GDM1 (cell line): ENCODE measurements around the gene FAM131C.

Source experiments
- DNase-seq: peaks from one replicate; lab custom pipeline; 2025; lab: John Stamatoyannopoulos, UW

The FAM131C gene

GRCh38 chr1:16099412-16099811 lies 26.0 kb upstream of the FAM131C start:
- no peak for DNase-seq

- DNase-seq = no peak
These were observed 22.0 kb upstream of the FAM131C start for GRCh38 chr1:16095447-16095846.

DNA sequence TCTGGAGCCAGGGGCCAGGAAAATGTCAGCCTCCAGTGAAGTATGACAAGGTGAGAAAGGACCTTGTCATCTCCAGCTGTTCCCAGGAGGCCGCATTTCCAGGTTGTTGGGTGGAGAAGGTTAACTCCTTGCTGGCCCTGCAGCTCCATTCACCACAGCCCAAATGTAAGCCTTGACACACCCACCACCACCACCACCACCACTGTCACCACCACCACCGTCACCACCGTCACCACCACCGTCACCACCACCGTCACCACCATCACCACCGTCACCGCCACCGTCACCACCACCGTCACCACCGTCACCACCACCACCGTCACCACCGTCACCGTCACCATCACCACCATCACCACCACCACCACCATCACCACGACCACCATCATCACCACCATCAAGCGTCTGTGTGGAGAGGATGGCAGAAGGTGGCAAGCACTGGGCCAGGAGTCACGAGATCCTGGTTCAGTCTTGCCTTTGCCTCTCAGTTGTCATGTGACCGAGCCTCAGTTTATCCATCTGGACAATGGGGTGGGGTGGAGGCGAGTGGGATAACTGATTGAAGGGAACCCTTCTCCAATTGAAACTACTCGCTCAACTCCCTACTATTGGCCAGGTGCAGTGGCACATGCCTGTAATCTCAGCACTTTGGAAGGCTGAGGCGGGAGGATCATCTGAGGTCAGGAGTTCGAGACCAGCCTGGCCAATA lies 21.2 kb upstream of the FAM131C start:
- DNase-seq = no peak

GRCh38 chr1:16093611-16094010 lies 20.2 kb upstream of the FAM131C start:
- no peak for DNase-seq

GRCh38 chr1:16092923-16093511 lies 19.6 kb upstream of the FAM131C start:
- no peak for DNase-seq

DNA sequence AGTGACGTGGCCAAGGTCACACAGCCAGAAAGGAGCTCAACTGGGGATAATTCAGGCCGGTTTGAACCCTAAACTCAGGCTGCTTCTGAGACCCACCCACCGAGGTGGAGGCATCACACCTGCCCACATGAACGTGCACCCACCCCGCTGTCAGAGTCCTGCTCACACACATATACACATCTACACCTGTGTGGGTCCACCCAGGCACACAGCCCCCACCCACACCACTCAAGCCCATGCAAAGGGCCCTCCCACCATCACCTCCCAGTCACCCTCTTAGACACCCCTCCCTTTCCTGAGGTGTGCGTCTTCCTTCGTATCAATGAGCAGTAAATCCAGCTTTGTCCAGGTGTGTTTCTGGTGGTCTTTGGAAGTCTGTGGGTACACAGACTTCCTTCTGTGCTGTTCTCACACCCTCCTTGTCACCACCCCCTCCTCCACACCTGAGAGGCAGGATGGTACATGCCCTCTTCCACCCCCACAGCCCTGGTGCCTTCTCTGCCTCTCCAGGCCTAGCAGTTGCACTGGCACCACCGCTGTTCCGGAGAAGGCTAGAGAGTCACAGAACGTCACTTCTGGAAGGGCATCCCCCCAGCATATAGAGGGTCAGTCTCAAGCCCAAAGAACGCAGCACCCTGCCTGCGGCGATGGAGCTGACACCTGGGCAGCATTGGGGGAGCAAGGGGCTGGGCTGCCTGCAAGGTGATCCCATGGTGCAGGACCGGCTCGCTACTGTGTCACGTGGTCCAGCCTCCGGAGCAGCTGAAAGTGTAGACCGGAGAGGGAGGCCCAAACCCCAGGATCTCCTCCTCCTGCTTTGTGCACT lies 18.9 kb upstream of the FAM131C start:
- no peak for DNase-seq

DNA sequence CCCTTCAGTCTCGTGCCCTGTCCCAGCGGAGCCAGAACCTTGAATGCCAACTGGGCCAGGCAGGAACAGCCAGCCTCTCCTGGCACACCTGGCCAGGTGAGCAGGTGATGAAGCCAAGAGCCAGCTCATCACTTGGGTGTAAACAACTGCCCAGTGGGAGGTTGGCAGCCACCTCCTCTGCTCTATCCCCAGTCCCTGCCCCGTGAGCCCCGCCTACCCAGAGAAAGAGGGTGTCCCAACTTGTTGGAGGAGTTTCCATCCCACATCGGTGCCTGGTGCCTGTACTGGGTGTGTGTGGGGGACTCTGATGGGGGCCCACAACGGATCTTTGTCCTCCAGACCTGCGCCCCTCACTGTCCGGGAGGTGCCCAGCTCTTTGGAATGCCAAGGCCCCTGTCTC lies 17.8 kb upstream of the FAM131C start:
- DNase-seq = no peak

- no peak for DNase-seq
These were observed 16.8 kb upstream of the FAM131C start for GRCh38 chr1:16090076-16090826.

GRCh38 chr1:16088996-16089395 lies 15.5 kb upstream of the FAM131C start:
- DNase-seq = no peak

- no peak for DNase-seq
These were observed 15.0 kb upstream of the FAM131C start for GRCh38 chr1:16088351-16088911.

DNA sequence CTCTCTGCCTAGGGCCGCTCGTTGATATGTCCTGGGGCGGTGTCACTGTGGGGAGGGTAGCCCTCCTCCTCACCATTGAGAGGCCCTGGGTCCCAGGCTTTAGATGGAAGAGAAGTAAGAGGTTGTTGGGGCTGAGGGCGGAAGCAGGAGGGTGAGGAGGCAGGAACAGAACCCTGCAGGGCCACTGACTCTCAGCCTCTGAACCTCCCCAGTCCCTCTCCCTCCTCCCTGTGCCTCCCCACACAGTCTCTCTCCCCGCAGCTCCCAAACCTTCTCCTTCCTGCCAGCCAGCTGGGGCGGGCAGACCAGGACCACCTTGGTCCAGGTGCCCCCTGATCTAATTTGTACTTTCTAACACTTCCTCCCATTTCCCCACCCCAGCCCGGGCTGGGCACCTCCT lies 14.3 kb upstream of the FAM131C start:
- no peak for DNase-seq

DNA sequence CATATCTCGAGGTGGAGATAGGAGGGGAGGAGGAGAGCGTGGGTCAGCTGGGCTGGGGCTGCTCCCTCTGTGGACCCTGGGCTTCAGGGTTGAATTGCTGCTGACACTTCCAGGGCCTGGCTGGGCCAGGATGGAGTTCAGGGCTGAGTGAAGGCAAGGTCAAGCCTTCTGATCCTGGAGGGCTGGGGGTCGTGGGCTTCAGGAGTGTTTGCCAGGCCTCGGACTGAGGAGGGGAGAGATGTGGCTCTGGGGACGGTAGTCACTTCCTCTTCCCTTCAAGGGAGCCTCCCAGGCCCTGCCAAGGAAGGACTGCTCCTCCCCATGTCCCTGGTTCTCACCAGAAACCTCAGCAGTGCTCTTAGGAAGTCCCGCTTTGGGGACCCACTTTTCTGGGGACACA lies 12.1 kb upstream of the FAM131C start:
- DNase-seq = peak; percentile 12

- DNase-seq = no peak
These were observed 10.0 kb upstream of the FAM131C start for GRCh38 chr1:16083486-16083885.

DNA sequence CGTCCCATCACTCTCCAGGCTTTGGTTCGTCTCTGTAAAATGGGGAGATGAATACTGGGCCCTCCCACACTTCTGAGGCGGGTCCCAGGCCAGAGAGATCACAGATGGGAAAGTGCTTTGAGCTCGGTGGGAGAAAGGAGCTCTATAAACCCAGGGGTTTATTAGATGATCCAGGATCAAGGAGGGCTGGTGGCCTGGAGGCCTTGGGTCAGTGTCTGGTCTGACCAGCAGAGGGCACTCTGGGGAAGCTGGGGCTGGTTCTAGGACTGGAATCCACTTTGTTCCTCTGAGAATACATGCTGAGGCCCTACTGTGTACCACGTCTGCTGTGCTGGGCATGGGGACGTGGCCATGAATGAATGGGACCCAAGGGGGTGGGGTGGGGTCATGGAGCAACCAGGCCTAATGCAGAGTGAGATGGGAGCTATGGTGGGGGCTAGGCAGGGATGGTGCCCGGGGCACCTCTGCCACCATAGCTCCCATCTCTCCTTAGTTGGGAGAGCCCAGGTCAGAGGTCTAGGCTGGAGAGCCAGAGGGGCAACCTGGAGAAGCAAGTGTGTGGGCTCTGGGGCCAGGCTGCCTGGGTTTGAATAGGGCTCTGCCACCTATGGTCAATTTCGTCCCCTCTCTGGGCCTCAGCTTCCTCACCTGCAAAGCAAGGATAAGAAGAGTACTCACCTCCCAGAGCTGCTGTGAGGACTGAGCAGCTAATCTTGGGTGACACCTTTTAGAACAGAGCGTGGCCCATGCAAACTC lies 9.0 kb upstream of the FAM131C start:
- peak; percentile 52 for DNase-seq

DNA sequence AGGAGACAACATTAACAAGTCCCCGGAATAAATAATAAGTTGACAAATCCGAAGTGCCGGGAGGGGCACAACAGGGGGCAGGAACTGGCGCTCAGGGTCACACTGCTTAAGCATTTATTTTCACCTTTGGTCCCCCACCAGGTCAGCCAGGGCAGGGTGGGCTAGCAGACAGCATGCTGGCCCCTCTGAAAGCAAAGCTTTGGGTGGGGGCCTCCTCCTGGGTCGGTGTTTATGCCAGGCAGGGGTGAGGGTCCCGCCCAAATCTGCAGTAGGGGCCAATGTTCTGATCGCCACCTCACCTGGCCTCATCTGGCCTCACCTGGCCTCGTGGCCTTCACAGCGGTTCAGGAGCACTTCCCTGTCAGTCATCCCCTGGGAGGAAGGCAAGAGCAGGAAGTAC lies 8.2 kb upstream of the FAM131C start:
- DNase-seq = no peak

DNA sequence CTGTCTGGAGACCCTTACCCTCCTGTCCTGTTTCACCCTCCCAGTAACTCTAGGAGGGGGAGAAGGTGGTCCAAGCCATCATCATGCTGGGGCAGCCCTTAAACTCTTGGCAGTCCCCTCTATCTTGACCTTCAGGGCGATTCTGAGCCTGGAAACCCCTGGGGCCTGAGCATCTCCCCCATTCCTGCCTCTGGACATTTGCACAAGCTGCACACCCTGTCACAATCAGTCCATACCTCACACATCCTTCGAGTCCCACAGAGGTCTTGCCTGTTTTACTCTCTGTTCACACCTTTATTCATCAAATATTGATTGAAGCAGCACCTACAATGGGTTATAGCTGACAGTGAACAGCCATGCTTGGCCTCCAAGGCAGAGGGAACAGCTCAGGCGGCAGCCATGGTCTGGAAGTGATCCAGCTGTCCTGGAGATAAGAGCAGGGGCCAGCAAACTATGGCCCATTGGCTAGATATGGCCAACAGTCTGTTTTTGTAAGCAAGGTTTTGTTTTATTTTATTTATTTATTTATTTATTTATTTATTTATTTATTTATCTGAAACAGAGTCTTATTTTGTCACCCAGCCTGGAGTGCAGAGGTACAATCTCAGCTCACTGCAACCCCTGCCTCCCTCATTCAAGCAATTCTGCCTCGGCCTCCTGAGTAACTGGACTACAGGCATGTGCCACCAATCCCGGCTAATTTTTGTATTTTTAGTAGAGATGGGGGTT lies 7.1 kb upstream of the FAM131C start:
- no peak for DNase-seq

DNA sequence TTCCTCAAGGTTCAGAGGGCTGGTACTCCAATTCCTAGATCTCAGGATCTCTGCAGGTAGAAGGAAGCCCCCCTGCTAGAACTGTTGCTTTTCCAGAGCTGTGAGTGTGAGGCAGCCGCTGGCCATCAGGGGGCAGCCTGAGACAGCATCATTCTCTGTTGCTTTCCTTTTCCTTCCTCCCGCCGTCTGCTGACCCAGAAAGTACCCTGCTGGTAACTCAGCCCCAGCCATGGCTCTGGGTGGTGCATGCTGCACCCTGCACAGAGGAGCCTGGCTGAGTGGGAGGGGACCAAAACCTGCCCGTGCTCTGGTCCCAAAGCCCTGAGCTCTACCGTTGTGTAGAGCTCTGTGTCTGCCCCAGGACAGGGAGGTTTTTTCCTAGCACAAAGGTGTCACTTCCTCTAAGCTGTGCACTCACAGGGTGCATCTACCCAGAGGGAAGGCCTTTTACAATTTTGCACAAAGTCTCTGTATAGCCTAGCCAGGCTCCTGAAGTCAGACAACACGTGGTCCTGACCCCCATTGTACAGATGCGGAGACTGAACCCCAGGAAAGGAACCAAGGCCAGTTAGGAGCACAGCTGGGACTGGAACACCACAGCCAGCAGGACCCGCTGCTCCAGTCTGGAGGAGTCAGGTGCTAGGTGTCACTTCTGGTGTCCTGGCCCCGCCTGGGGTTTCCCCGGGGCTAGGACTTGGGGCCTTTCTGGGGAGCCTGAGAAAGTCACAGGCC lies 5.6 kb upstream of the FAM131C start:
- DNase-seq = peak; percentile 45

DNA sequence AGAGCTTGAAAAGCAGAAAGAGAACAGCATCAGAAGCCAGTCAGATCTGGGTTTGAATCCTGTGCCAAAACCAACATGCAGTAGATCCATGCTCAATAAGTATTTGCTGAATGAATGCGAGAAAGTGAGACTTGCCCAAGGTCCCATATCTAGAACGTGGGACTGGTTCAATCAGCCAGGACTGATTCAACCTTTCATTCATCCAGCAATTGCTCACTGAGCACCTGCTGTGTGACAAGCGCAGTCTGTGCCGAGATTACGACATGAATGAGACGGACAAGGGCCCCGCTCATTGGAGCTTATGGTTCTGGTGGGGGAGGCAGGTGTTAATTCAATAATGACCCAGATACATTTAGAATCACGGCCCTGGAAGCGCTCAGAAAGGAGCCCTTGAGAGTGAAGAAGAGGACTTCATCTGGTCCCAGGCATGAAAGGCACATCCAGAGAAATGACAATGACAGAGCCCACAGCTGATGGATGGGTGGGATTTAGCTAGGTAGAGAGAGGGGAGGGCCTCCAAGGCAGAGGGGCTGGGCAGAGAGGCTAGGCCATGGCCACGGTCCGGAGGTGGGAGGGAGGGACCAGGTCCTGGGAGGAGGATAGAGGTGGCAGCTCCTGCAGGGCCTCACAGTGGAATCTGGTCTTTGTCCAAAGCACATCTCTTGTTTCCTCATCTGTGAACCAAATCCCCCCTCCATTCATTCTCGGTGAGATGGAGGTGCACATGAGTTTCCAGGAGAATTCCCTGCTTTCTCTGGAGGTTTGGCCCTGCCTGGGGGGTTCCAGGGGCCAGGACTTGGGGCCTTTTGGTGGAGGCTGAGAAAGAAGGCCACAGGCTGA lies 4.2 kb upstream of the FAM131C start:
- DNase-seq = no peak

DNA sequence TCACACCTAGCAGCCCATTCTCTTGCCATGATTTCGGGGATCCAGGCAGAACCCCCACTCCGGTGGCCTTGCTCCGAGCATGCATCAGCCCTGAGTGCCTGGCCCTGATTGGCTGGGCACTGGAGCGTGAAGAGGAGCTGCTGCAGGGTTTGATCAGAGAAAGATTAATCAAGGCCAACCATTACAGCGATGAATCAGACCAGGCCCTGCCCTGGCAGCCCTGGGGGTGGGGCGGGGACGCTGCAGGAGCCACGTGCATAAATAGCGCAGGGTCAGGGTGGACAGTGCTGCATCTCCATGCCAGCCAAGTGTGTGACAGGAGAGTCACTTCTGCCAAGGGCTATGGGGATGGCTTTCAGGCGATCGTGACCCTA lies 3.4 kb upstream of the FAM131C start:
- no peak for DNase-seq
